Measurements from ENCODE around the gene RAD54L.

Gene RAD54L

DNA sequence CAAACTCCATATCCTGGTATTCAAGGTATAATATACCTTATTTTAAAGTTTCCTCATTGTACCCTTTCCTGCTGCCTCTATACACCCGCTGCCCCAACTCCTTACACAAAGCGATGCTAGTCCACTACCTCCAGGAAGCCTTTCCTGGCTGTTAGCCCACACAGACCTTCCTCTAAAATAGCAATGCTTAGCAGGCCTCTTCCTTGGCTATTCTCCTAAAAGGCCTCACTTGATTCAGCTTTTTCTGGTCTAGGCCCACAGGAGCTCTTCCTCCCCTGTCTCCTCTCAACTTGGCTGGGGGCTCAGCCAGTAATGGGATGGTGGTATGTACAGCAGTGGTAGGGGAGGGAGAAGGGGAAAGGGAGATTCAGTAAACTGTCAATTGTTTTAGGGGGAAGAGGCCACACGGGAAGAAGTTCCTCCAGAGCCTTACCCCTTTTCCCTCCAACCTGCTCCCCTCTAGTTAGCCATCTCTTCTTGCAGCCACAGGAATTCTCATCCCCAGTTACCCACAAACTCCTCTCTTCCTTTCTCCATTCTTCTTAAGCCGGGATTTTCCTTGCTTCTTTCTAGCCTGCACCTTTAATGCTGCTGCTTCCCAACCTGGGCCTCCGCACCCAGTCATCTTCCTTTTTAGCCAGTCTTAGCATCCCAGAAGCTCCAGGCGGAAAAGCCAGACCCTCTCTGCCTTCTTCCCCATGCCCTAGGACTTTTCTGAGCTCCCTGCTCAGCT, 53.3 kb downstream of the RAD54L start:
- TF ChIP-seq, protein P1, sequence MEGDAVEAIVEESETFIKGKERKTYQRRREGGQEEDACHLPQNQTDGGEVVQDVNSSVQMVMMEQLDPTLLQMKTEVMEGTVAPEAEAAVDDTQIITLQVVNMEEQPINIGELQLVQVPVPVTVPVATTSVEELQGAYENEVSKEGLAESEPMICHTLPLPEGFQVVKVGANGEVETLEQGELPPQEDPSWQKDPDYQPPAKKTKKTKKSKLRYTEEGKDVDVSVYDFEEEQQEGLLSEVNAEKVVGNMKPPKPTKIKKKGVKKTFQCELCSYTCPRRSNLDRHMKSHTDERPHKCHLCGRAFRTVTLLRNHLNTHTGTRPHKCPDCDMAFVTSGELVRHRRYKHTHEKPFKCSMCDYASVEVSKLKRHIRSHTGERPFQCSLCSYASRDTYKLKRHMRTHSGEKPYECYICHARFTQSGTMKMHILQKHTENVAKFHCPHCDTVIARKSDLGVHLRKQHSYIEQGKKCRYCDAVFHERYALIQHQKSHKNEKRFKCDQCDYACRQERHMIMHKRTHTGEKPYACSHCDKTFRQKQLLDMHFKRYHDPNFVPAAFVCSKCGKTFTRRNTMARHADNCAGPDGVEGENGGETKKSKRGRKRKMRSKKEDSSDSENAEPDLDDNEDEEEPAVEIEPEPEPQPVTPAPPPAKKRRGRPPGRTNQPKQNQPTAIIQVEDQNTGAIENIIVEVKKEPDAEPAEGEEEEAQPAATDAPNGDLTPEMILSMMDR (IDR thresholded peaks at IDR 0.05; ENCODE audit: low read length, missing control alignments) = no peak
- peak overlapping the region; percentile 97 for H3K4me3 ChIP-seq (replicated peaks; ENCODE audit: low read depth, low read length)
- DNase-seq (ENCODE audit: low read depth) = peak; percentile 55

DNA sequence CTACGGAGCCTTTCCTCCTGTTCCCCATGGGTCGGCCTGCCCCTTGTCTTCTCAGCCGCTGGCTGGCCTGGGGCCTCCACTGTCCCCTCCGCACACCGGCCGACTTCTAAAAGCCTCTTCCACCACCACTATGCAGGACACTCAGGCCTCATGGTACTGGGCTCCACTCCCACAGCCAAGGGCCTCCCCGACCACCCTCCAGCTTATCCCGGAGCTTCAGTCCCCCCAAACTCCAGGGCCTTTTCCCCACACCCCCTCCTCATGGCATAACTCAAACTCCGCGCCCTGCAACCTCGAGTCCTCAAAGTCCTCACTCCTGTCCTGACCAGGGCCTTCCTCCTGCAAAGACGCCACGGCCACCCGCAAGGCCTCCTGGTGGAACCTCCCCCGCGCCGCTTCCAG, 53.8 kb downstream of the RAD54L start:
- TF ChIP-seq, protein P1 (IDR thresholded peaks at IDR 0.05; ENCODE audit: low read length, missing control alignments) = no peak
- peak overlapping the region; percentile 97 for H3K4me3 ChIP-seq (replicated peaks; ENCODE audit: low read depth, low read length)
- DNase-seq (ENCODE audit: low read depth) = no peak

DNA sequence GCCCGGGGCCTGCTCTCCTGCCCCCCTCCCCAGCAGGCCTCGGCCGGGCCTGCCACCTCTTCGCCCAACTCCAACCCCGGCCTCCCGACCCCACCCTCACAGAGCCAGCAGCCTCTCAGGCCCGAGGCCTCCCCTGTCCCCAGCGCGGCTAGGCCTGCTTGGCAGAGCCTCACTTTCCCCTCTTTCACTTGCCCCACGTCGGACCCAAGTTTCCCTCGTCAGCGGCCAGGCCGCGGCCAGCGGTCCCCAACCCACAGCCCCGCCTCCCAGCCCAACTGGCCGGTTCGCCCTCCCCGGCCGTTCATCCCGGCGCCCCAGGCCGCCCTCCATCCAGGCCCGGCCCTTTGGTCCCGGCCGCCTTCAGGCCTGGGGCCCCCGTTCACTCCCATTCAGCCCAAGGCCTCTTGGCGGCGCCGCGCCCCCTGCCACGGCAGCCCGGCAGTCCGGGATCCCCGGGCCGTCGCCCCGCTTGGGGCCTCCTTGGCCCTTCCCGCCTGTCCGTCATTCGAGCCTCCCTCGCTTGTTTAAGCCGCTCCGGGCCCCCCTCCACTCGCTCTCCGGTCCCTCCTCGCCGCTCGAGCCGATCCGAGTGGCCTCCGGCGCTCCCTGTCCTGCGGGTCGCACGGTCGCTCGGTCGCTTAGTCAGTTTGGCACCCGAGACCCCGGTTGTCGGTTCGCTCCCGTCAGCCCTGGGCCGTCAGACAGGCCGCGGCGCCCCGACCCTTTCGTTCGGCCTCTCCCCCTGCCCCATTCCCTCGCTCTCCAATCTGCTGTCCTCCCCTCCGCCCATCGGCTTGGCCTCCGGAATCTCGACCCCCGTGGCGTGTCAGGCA, 54.5 kb downstream of the RAD54L start:
- DNase-seq (ENCODE audit: low read depth) = peak; percentile 58
- H3K4me3 ChIP-seq (replicated peaks; ENCODE audit: low read depth, low read length) = peak overlapping the region; percentile 97
- TF ChIP-seq, protein P1 (IDR thresholded peaks at IDR 0.05; ENCODE audit: low read length, missing control alignments) = no peak

DNA sequence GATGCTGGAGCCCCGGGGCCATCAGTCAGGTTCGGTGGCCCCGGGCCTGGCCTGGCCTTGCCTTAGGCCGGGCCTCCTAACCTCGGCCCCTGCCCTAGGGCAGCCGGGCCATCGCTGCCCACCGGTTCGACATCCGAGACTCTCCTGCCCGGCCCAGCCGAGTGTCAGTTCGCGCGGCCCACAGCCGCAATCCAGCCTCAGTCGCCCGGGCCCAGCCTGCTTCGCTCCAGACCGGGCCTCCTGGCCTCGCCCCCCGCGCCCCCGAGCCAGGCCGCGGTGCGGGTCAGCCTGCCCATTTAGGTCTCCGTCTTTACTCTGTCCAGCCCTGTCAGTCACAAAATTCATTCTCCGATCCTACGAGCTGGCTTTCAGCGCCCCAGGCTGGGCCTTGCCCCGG, 55.1 kb downstream of the RAD54L start:
- peak; percentile 32 for DNase-seq (ENCODE audit: low read depth)
- peak overlapping the region; percentile 97 for H3K4me3 ChIP-seq (replicated peaks; ENCODE audit: low read depth, low read length)
- TF ChIP-seq, protein P1 (IDR thresholded peaks at IDR 0.05; ENCODE audit: low read length, missing control alignments) = no peak

GRCh38 chr1:46303038-46303871, 55.7 kb downstream of the RAD54L start, which contains the start of the genes LRRC41 and UQCRH:
LRRC41 (minus strand) TSS chr1:46303616; CDS start chr1:46303322, 294 bp downstream.
UQCRH (plus strand) TSS chr1:46303698; CDS start chr1:46303767, 69 bp downstream.
- peak; percentile 98 for DNase-seq (ENCODE audit: low read depth)
- H3K4me3 ChIP-seq (replicated peaks; ENCODE audit: low read depth, low read length) = peak within 1 kb of the TSS; percentile 97
- TF ChIP-seq, protein P1 (IDR thresholded peaks at IDR 0.05; ENCODE audit: low read length, missing control alignments) = no peak

- peak overlapping the region; percentile 97 for H3K4me3 ChIP-seq (replicated peaks; ENCODE audit: low read depth, low read length)
- no peak for DNase-seq (ENCODE audit: low read depth)
- TF ChIP-seq, protein P1 (IDR thresholded peaks at IDR 0.05; ENCODE audit: low read length, missing control alignments) = no peak
These were observed 56.3 kb downstream of the RAD54L start for GRCh38 chr1:46303872-46304326.

Measured in fibroblast of pulmonary artery (primary cell).